ENCODE measurements around the gene XRCC5. TPM values are rescaled to one million over a fixed set of nuclear protein-coding genes. Genes with fewer than 3 reads are reported as not detected.

The XRCC5 gene
- total and polyA plus RNA-seq, 2 of the 8 experiments (the other 6 are each of a cell fraction or from before 2014, with no cell fraction given), result 308 to 644 TPM

DNA sequence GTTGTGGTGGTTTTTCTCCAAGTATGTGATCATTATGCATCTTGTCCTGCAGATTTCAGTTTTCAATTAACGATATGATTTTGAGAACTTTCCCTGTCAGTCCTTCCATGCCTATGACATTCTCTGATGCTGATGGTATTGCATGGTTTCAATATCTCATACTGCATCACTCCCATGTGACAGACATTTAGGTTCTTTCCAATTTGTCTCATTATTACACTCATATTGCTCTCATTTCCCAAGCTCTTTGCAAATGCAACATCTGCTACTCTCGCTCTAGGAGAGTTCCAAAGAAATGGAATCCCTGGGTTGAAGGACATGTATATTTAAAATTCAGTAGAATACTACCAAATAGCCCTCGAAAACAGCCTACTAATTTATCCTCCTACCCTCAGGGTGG, 137.6 kb downstream of the XRCC5 start:
- Histone ChIP-seq H4K5ac (ENCODE audit: insufficient read length, low read depth, low read length) (no peak overlapping the region), H3K9ac (replicated peaks in 1 of 4; ENCODE audit: extremely low read depth in 1 of 4, low read depth in 3 of 4, low read length in 3 of 4) (no peak overlapping the region), H2BK5ac (ENCODE audit: low read depth, low read length) (no peak overlapping the region), H2AFZ (ENCODE audit: low read length) (no peak overlapping the region), H4K20me1 (replicated peaks in 1 of 2; ENCODE audit: control insufficient read depth in 1 of 2, insufficient read depth in 2 of 2, low read length in 2 of 2) (no peaks in the 10 kb centered on the region), H3K9me3 (ENCODE audit: insufficient read depth in 2 of 2, low read depth in 1 of 2, low read length in 1 of 2) (no peaks in the 10 kb centered on the region), H3K79me1 (ENCODE audit: low read depth, low read length) (no peaks in the 10 kb centered on the region), H3K18ac (ENCODE audit: extremely low read depth, low read length) (no peak overlapping the region), H3K79me2 (ENCODE audit: control insufficient read depth in 1 of 2, insufficient read depth in 2 of 2, low read length in 2 of 2) (no peaks in the 10 kb centered on the region), H3K4me2 (ENCODE audit: insufficient read depth in 1 of 2, low read depth in 2 of 2, low read length in 2 of 2) (no peak overlapping the region), H4K8ac (ENCODE audit: extremely low read depth, insufficient read depth, low read length) (no peak overlapping the region), H3K4me1 (replicated peaks in 1 of 4; ENCODE audit: control insufficient read depth in 3 of 4, insufficient read depth in 4 of 4, low read length in 3 of 4) (peaks cover 3 to 9% (median 5%) of the 10 kb centered on the region in 4 experiments; a peak in 5 of 7 replicates), H2BK15ac (ENCODE audit: low read length) (no peak overlapping the region), H3K23me2 (ENCODE audit: low read depth, low read length) (no peaks in the 10 kb centered on the region), H2BK12ac (ENCODE audit: low read depth, low read length) (no peak overlapping the region), H4K91ac (replicated peaks; ENCODE audit: insufficient read length, low read length) (no peak overlapping the region), H3K27me3 (replicated peaks in 1 of 4; ENCODE audit: control insufficient read depth in 3 of 4, extremely low read depth in 1 of 4, insufficient read depth in 3 of 4, low read length in 3 of 4) (no peaks in the 10 kb centered on the region), H3K4ac (replicated peaks; ENCODE audit: insufficient read length, low read depth, low read length) (no peak overlapping the region), H2BK120ac (replicated peaks; ENCODE audit: low read depth, low read length) (no peak overlapping the region), H3K27ac (ENCODE audit: low read depth, low read length) (no peak overlapping the region), H3K4me3 (ENCODE audit: extremely low read depth in 1 of 4, insufficient read depth in 2 of 4, low read depth in 3 of 4, low read length in 4 of 4) (no peak overlapping the region), H3K14ac (ENCODE audit: insufficient read length) (no peak overlapping the region), H3K56ac (replicated peaks; ENCODE audit: insufficient read length, low read depth, low read length) (no peak overlapping the region), H3K36me3 (ENCODE audit: control insufficient read depth in 2 of 4, insufficient read depth in 4 of 4, low read length in 3 of 4) (no peaks in the 10 kb centered on the region), H2AK5ac (ENCODE audit: low read depth, low read length) (no peak overlapping the region), H2BK20ac (ENCODE audit: low read length) (no peak overlapping the region), H3K23ac (ENCODE audit: insufficient read length) (no peak overlapping the region)
- ChIA-PET CTCF (ENCODE audit: partially characterized antibody) (interaction anchor here (1.5 kb wide), 1 partner anchor 131 kb away, joined by 3 read pairs; no protein-coding TSS in a partner anchor), POLR2A (ENCODE audit: partially characterized antibody) (no interaction called here)
- DNase-seq (ENCODE audit: low read depth in 1 of 2, low spot score in 2 of 2) (no peak), FAIRE-seq (no peak)
- 84% methylated on average over 3 of the region's 3 CpGs; no CpG with 5 or more reads in 1 of the 2 experiments for WGBS, 2 experiments (ENCODE audit: extremely low coverage in 1 of 2, insufficient coverage in 1 of 2, insufficient read length in 1 of 2, insufficient replicate concordance in 2 of 2, low coverage in 1 of 2, low lambda C conversion rate in 2 of 2, missing lambda C conversion rate in 1 of 2)
- TF ChIP-seq SIN3A (conservative IDR thresholded peaks at IDR 0.05 in 1 of 2, IDR thresholded peaks at IDR 0.05 in 1 of 2; ENCODE audit: low read depth in 1 of 2, low read length in 2 of 2) (no peak), POLR2A (IDR thresholded peaks at IDR 0.05; ENCODE audit: control extremely low read depth in 1 of 2, low read depth in 2 of 2, low read length in 2 of 2) (no peak), CEBPB (IDR thresholded peaks at IDR 0.05; ENCODE audit: low read depth, low read length) (no peak), KDM1A (IDR thresholded peaks at IDR 0.05; ENCODE audit: borderline replicate concordance, low read length) (no peak), KDM4A (IDR thresholded peaks at IDR 0.05; ENCODE audit: low read depth, low read length, severe bottlenecking) (no peak), NRF1 (IDR thresholded peaks at IDR 0.05; ENCODE audit: low read depth, low read length) (no peak), SIRT6 (IDR thresholded peaks at IDR 0.05; ENCODE audit: low read length) (no peak), RBBP5 (IDR thresholded peaks at IDR 0.05; ENCODE audit: borderline replicate concordance, low read depth, low read length) (no peak), SUZ12 (IDR thresholded peaks at IDR 0.05; ENCODE audit: low read length) (no peak)
- TF ChIP-seq, protein P1, sequence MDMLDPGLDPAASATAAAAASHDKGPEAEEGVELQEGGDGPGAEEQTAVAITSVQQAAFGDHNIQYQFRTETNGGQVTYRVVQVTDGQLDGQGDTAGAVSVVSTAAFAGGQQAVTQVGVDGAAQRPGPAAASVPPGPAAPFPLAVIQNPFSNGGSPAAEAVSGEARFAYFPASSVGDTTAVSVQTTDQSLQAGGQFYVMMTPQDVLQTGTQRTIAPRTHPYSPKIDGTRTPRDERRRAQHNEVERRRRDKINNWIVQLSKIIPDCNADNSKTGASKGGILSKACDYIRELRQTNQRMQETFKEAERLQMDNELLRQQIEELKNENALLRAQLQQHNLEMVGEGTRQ (IDR thresholded peaks at IDR 0.05; ENCODE audit: low read length), result no peak
- TF ChIP-seq, protein P2, sequence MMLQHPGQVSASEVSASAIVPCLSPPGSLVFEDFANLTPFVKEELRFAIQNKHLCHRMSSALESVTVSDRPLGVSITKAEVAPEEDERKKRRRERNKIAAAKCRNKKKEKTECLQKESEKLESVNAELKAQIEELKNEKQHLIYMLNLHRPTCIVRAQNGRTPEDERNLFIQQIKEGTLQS (IDR thresholded peaks at IDR 0.05; ENCODE audit: insufficient read depth, low read depth, low read length), result no peak

All from H1 (cell line).